Rectal smooth muscle tissue (tissue), 1 donor: ENCODE data around the gene SELENOS.

ENCODE experiments used
- H3K27ac ChIP-seq: one replicate; pipeline ENCODE4 v1.7.0; 2013; ENCODE audit warnings: low read depth, low read length, inconsistent platforms
- H3K27me3 ChIP-seq: one replicate; pipeline ENCODE4 v1.7.0; 2013; ENCODE audit warnings: low read length; ENCODE audit not compliant: control insufficient read depth, insufficient read depth
- H3K36me3 ChIP-seq: one replicate; pipeline ENCODE4 v1.7.0; 2013; ENCODE audit warnings: low read length; ENCODE audit not compliant: control insufficient read depth, insufficient read depth
- H3K4me1 ChIP-seq: one replicate; pipeline ENCODE4 v1.7.0; 2013; ENCODE audit warnings: low read length; ENCODE audit not compliant: control insufficient read depth, insufficient read depth
- H3K4me3 ChIP-seq: one replicate; pipeline ENCODE4 v1.7.0; 2013; ENCODE audit warnings: low read length
- H3K9ac ChIP-seq: one replicate; pipeline ENCODE4 v1.7.0; 2013; ENCODE audit warnings: low read length

SELENOS gene

DNA sequence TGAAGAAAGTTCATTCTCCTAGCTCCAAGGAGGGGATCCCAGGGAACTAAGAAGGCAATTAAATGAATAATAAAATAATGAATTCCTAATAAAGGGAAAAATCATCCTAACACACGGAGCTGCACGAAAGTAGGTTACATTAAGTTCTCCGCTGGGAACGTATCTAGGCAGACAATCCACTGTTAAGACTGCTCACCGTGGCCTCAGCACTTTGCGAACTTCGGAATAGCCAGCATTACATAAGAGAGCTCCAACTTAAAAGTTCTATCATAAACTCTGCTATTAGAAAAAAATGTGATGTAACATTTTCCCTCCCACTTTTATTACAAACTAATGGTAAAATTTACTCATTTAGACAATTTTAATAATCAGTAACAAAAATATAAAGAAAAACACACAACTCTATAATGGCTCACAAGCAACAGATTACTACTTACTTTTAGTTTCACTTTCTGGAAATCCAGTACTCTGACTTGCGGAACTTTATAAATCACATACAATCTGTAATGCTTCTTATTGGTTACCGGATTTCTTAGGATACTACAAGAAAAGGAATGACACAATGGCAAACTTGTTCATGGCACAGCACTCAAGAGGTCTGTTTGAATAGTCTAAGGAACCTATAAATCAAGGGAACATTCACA lies 9.3 kb upstream of the SELENOS start:
- H3K4me1 ChIP-seq = no peaks in the 10 kb centered on the region
- H3K4me3 ChIP-seq = no peak overlapping the region
- H3K36me3 ChIP-seq = peaks cover 17% of the 10 kb centered on the region
- no peak overlapping the region for H3K27ac ChIP-seq
- H3K9ac ChIP-seq = no peak overlapping the region
- H3K27me3 ChIP-seq = no peaks in the 10 kb centered on the region

DNA sequence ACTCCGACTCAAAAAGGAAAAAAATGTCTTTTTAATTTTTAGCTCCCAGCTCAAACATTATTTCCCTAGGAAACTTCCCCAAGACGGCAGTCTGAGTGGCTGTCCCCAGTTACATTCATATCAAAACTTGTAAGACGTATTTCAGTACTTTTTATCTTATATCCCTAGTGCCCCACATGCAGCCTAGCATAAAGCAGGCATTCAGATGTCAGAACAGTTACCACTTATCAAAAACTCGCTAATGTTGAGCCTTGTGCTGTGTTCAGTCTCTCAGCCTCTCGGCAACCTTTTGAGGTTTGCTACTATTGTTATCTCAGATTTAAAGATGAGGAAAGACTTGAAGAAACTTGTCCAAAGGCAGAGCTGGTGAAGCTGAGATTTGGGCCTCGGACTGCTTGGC lies 6.6 kb upstream of the SELENOS start:
- Histone ChIP-seq H3K4me3 (no peak overlapping the region), H3K27me3 (no peaks in the 10 kb centered on the region), H3K4me1 (no peaks in the 10 kb centered on the region), H3K27ac (no peak overlapping the region), H3K9ac (no peak overlapping the region), H3K36me3 (peaks cover 21% of the 10 kb centered on the region)

DNA sequence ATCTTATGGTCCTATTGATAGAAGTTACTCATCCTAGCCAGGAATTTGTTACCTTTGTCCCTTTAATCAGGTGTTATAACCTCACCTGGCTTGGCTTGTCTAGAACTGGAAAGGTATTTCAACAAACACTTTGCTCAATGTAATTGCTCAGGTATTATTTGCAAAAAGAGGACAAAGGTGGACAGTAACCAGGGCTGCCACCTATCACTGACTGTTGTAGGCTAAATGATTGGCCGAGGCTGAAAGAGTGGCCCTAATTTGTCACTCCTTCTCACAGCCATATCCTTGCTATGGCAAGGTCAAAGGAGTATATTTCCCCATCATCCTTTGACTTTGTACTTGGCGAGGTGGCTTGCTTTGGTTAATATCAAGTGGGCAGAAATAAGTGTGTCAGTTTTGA lies 2.7 kb upstream of the SELENOS start:
- Histone ChIP-seq H3K27ac (no peak overlapping the region), H3K4me3 (no peak overlapping the region), H3K27me3 (no peaks in the 10 kb centered on the region), H3K9ac (no peak overlapping the region), H3K4me1 (no peaks in the 10 kb centered on the region), H3K36me3 (peaks cover 18% of the 10 kb centered on the region)

GRCh38 chr15:101277943-101278564 lies 769 bp upstream of the SELENOS start:
- Histone ChIP-seq H3K4me3 (peak overlapping the region; percentile 72), H3K4me1 (no peaks in the 10 kb centered on the region), H3K36me3 (peaks cover 29% of the 10 kb centered on the region), H3K9ac (peak overlapping the region; percentile 49), H3K27ac (peak overlapping the region; percentile 65), H3K27me3 (no peaks in the 10 kb centered on the region)

- Histone ChIP-seq H3K9ac (peak overlapping the region; percentile 90), H3K4me1 (no peaks in the 10 kb centered on the region), H3K36me3 (peaks cover 27% of the 10 kb centered on the region), H3K27me3 (no peaks in the 10 kb centered on the region), H3K27ac (peak overlapping the region; percentile 88), H3K4me3 (peak overlapping the region; percentile 86)
These were observed 716 bp downstream of the SELENOS start for GRCh38 chr15:101276501-101277037.

- Histone ChIP-seq H3K4me3 (no peak overlapping the region), H3K9ac (no peak overlapping the region), H3K36me3 (peaks cover 35% of the 10 kb centered on the region), H3K4me1 (no peaks in the 10 kb centered on the region), H3K27ac (no peak overlapping the region), H3K27me3 (no peaks in the 10 kb centered on the region)
These were observed 2.3 kb downstream of the SELENOS start for GRCh38 chr15:101275018-101275417.

DNA sequence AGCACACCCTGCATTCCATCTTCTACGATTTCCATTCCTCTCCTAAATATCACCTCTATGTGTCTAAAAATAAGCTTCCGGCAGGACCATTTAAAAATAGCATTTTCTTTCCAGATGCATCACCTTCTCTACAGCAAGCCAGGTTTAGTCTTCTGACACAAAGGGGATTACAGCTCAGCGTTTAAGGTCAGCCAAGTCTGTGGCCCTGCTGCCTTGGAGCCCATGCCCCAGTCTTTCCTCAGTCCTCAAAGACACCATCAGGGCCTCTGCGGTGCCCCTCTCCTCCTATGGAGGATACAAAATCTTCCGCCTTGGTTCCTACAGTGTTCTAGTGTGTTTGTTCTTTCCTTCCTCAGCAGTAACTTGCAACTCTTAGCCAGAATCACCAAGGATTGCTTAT lies 3.8 kb downstream of the SELENOS start:
- Histone ChIP-seq H3K27ac (no peak overlapping the region), H3K27me3 (no peaks in the 10 kb centered on the region), H3K36me3 (peaks cover 35% of the 10 kb centered on the region), H3K4me3 (no peak overlapping the region), H3K9ac (no peak overlapping the region), H3K4me1 (no peaks in the 10 kb centered on the region)

GRCh38 chr15:101272584-101272983 lies 4.7 kb downstream of the SELENOS start:
- Histone ChIP-seq H3K36me3 (peaks cover 35% of the 10 kb centered on the region), H3K4me3 (no peak overlapping the region), H3K9ac (no peak overlapping the region), H3K27ac (no peak overlapping the region), H3K4me1 (no peaks in the 10 kb centered on the region), H3K27me3 (no peaks in the 10 kb centered on the region)

DNA sequence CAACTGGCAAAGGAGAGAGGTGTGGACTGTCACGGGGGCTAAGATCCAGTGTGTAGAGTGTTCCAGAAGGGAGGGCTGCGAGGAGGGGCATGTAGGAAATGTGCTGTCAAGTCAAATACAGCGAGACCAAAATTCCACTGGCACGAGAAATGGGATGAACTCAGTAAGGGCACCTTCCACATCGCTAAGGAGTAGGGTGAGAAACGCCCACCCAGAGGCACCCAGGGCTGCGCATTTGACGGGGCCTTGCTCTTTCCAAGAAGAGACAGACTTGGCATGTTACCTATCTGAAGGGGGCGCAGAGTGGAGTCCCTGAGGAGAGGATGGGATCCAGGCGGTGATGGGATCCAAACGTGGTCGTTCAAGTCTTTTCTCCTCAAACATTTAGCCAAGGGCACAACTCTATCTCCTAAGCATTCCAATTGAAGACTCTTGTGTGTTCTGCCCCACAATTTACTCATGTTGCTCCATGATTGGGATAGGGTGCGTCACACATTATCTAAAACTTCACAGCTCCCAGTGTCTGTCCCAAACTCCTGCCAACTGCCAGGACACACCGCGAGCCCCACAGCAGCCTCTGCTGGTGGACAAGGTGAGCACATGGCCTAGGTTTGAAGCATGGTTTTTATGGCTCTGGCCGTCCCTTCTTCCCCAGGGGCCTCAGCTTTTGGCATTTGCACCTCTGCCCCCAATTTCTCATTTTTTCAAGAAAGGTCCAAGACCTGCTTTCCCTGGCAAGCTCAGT lies 7.6 kb downstream of the SELENOS start:
- Histone ChIP-seq H3K4me3 (no peak overlapping the region), H3K27ac (no peak overlapping the region), H3K36me3 (peaks cover 33% of the 10 kb centered on the region), H3K27me3 (no peaks in the 10 kb centered on the region), H3K9ac (no peak overlapping the region), H3K4me1 (no peaks in the 10 kb centered on the region)

GRCh38 chr15:101267320-101268104 lies 9.8 kb downstream of the SELENOS start:
- no peak overlapping the region for H3K27ac ChIP-seq
- H3K4me3 ChIP-seq = no peak overlapping the region
- H3K9ac ChIP-seq = no peak overlapping the region
- H3K27me3 ChIP-seq = no peaks in the 10 kb centered on the region
- peaks cover 17% of the 10 kb centered on the region for H3K36me3 ChIP-seq
- H3K4me1 ChIP-seq = no peaks in the 10 kb centered on the region

DNA sequence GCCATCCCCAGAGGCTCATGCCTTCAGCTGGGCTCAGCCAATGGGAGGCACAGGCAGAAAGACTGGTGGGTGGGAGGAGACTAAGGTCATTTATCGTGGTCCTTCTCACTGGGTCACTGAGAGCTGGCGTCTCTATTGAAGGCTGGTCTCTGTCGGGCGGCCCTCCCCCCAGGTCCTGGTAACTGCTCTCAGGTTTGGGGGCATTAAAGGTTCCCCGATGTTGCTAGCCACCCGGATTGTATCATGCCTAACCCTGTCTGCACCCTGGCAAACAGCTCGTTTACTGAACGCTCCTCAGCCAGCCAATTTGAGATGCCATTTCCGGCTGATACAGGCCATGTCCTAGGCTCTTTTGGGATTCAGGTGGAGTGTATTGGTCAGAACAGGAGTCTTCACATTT lies 10.5 kb downstream of the SELENOS start:
- no peaks in the 10 kb centered on the region for H3K4me1 ChIP-seq
- no peak overlapping the region for H3K9ac ChIP-seq
- H3K4me3 ChIP-seq = no peak overlapping the region
- no peaks in the 10 kb centered on the region for H3K27me3 ChIP-seq
- H3K36me3 ChIP-seq = peaks cover 13% of the 10 kb centered on the region
- no peak overlapping the region for H3K27ac ChIP-seq

GRCh38 chr15:101266034-101266433 lies 11.3 kb downstream of the SELENOS start:
- H3K36me3 ChIP-seq = peaks cover 7% of the 10 kb centered on the region
- H3K27ac ChIP-seq = no peak overlapping the region
- no peaks in the 10 kb centered on the region for H3K27me3 ChIP-seq
- H3K4me3 ChIP-seq = no peak overlapping the region
- no peaks in the 10 kb centered on the region for H3K4me1 ChIP-seq
- H3K9ac ChIP-seq = no peak overlapping the region
